OCI-LY1 (cell line): ENCODE results near the gene OR6S1.

Experiments
- H2AFZ ChIP-seq: fragments of 200-600 bp; sonication (generic), shearing (Covaris generic); 2 replicates; pipeline ENCODE4 v1.6.0; 2014; ENCODE audit warnings: antibody characterized with exemption, mild to moderate bottlenecking, low read length
- H3F3A ChIP-seq: fragments of 200-600 bp; sonication (generic), shearing (Covaris generic); 2 replicates; pipeline ENCODE4 v1.6.0; 2014; ENCODE audit warnings: mild to moderate bottlenecking, antibody characterized with exemption, low read length, moderate library complexity; ENCODE audit not compliant: insufficient read depth
- H3K27ac ChIP-seq: fragments of 200-600 bp; sonication (generic); 2 replicates; pipeline ENCODE4 v1.5.1; 2014; ENCODE audit warnings: low read length, mixed run types, mild to moderate bottlenecking, low read depth; ENCODE audit not compliant: poor library complexity, severe bottlenecking
- H3K27me3 ChIP-seq: fragments of 200-600 bp; sonication (generic); 2 replicates; pipeline ENCODE4 v1.6.0; 2014; ENCODE audit warnings: antibody characterized with exemption, mild to moderate bottlenecking, low read length, moderate library complexity; ENCODE audit not compliant: insufficient read depth
- H3K36me3 ChIP-seq: fragments of 200-600 bp; sonication (generic); 2 replicates; pipeline ENCODE4 v1.6.1; 2014; ENCODE audit warnings: mild to moderate bottlenecking, antibody characterized with exemption, low read length, moderate library complexity, mixed read lengths; ENCODE audit not compliant: insufficient read depth
- H3K4me1 ChIP-seq: fragments of 200-600 bp; sonication (generic); 2 replicates; pipeline ENCODE4 v1.5.1; 2014; ENCODE audit warnings: mild to moderate bottlenecking, low read length, moderate library complexity; ENCODE audit not compliant: insufficient read depth, severe bottlenecking
- H3K4me2 ChIP-seq: fragments of 200-600 bp; sonication (generic), shearing (Covaris generic); 2 replicates; pipeline ENCODE4 v1.6.1; 2014; ENCODE audit warnings: low read length
- H3K4me3 ChIP-seq: fragments of 200-600 bp; sonication (generic); 2 replicates; pipeline ENCODE4 v1.5.1; 2014; ENCODE audit warnings: low read length, low read depth, mild to moderate bottlenecking, mixed read lengths; ENCODE audit not compliant: poor library complexity, severe bottlenecking
- H3K79me2 ChIP-seq: fragments of 200-600 bp; shearing (Covaris generic); 2 replicates; pipeline ENCODE4 v1.6.1; 2016; ENCODE audit warnings: mixed run types, low read length, mixed read lengths; ENCODE audit not compliant: insufficient read depth
- H3K9ac ChIP-seq: fragments of 200-600 bp; sonication (generic), shearing (Covaris generic); 2 replicates; pipeline ENCODE4 v1.6.1; 2014; ENCODE audit warnings: mild to moderate bottlenecking, low read length, mixed read lengths
- H3K9me2 ChIP-seq: fragments of 200-600 bp; sonication (generic), shearing (Covaris generic); 2 replicates; pipeline ENCODE4 v1.6.1; 2014; ENCODE audit warnings: low read depth, mild to moderate bottlenecking, low read length, mixed read lengths
- H3K9me3 ChIP-seq: fragments of 200-600 bp; shearing (Covaris generic); 2 replicates; pipeline ENCODE4 v1.6.1; 2014; ENCODE audit warnings: low read length, mixed read lengths
- H4K20me1 ChIP-seq: fragments of 200-600 bp; sonication (generic), shearing (Covaris generic); 2 replicates; pipeline ENCODE4 v1.6.0; 2016; ENCODE audit warnings: mild to moderate bottlenecking, low read length; ENCODE audit not compliant: insufficient read depth
- EZH2 ChIP-seq: fragments of 200-600 bp; sonication (generic), shearing (Covaris generic); IDR thresholded peaks from 2 replicates; pipeline ENCODE4 v1.8.0; 2017; ENCODE audit warnings: borderline replicate concordance, mixed run types, mild to moderate bottlenecking, antibody characterized with exemption, low read length, moderate library complexity, mixed read lengths
- TF ChIP-seq, protein P1 (sequence below): fragments of 200-600 bp; sonication (generic), shearing (Covaris generic); IDR thresholded peaks from 2 replicates; pipeline ENCODE4 v1.5.1; 2017; ENCODE audit warnings: mild to moderate bottlenecking, antibody characterized with exemption, low read length, moderate library complexity, mixed read lengths

OR6S1 gene

DNA sequence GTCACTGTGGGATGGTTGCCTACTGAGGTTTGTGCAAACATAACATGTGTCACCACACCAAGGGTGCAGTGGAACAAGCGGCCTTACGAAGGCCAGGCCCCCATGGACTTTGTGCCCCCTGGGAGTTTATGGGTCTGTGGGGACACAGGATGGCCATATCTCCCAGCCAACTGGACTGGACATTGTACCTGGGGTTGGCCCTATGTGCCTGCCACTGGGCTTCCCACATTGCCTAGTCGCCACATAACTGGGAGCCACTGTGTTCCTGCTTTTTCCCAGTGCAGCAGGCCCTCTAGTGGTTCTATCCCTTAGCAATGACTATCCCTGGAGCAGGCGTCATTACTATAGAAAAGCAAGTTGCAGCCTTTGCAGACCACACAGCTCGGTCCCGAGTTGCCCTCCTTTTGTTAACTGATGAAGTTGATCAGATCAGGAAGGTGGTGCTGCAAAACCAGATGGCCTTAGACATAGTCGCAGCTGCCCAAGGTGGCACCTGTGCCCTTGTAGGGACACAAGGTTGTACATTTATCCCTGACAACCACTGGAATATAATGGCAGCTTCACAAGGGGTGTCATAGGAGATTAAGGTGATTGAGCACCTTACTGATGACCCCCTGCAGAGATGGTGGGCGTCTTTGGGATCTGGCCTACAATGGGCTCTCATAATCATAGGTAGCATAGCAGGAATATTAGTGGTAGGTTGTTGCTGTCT, 35.1 kb downstream of the OR6S1 start:
- Histone ChIP-seq H3K79me2 (no peaks in the 10 kb centered on the region), H2AFZ (no peak overlapping the region), H3K36me3 (no peaks in the 10 kb centered on the region)

DNA sequence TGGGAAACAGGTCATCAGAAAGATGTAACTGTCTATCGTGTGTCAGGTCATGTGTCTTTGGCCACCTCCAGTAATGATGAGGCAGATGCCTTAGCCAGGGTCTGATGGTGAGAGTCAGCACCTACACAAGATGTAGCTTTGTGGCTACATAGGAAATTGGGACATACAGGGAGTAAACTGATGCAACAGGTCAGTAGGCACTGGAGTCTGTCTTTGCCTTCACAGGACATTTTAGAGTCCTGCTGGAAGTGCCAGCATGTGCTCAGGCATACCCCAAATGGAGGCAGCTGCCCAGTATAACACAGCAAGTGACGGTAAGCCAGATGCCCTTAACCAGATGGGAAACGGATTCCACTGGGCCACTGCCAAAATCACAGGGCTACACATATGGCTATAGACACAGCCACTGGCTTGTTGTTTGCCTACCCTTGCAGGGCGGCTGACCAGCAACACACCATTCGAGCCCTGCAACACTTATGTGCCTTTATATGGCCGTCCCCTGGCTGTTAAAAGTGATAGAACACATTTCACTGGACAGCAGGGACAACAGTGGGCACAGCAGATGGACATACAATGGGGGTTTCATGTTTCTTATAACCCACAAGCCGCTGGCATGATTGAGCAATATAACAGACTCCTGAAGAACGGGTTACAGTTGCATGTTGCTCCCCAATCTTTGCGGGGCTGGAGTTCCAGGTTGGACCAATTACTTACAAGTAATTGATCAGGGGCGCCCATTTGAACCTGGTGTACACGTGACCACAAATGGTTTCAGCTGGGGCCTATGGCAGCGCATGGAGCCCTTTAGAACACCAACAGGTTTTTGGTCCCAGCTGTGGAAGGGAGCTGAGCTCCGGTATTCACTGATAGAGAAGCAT, 37.4 kb downstream of the OR6S1 start:
- H3F3A ChIP-seq: no peaks in the 10 kb centered on the region
- no peaks in the 10 kb centered on the region for H3K9me3 ChIP-seq
- no peak for TF ChIP-seq EZH2
- TF ChIP-seq, protein P1, sequence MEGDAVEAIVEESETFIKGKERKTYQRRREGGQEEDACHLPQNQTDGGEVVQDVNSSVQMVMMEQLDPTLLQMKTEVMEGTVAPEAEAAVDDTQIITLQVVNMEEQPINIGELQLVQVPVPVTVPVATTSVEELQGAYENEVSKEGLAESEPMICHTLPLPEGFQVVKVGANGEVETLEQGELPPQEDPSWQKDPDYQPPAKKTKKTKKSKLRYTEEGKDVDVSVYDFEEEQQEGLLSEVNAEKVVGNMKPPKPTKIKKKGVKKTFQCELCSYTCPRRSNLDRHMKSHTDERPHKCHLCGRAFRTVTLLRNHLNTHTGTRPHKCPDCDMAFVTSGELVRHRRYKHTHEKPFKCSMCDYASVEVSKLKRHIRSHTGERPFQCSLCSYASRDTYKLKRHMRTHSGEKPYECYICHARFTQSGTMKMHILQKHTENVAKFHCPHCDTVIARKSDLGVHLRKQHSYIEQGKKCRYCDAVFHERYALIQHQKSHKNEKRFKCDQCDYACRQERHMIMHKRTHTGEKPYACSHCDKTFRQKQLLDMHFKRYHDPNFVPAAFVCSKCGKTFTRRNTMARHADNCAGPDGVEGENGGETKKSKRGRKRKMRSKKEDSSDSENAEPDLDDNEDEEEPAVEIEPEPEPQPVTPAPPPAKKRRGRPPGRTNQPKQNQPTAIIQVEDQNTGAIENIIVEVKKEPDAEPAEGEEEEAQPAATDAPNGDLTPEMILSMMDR: no peak
- H3K27me3 ChIP-seq: no peaks in the 10 kb centered on the region; the same call in 1 of the 2 replicates
- H3K36me3 ChIP-seq: no peaks in the 10 kb centered on the region
- H2AFZ ChIP-seq: no peak overlapping the region
- no peak overlapping the region for H3K27ac ChIP-seq
- peaks cover 8% of the 10 kb centered on the region for H3K4me1 ChIP-seq
- H3K9ac ChIP-seq: no peak overlapping the region
- H3K79me2 ChIP-seq: no peaks in the 10 kb centered on the region
- H3K4me3 ChIP-seq: no peak overlapping the region
- H3K9me2 ChIP-seq: no peaks in the 10 kb centered on the region
- H4K20me1 ChIP-seq: no peaks in the 10 kb centered on the region
- H3K4me2 ChIP-seq: no peak overlapping the region

More for the DNA sequence above, 35.1 kb downstream of the OR6S1 start:
- H3K27me3 ChIP-seq: no peaks in the 10 kb centered on the region; the same call in 1 of the 2 replicates
- no peak overlapping the region for H3K27ac ChIP-seq
- no peaks in the 10 kb centered on the region for H3K9me3 ChIP-seq
- no peaks in the 10 kb centered on the region for H3K9me2 ChIP-seq
- H3K4me1 ChIP-seq: peaks cover 25% of the 10 kb centered on the region
- H3K4me2 ChIP-seq: no peak overlapping the region
- no peaks in the 10 kb centered on the region for H3F3A ChIP-seq
- TF ChIP-seq, protein P1: no peak; the same call in 1 of the 2 replicates
- TF ChIP-seq EZH2: no peak
- H4K20me1 ChIP-seq: no peaks in the 10 kb centered on the region
- no peak overlapping the region for H3K4me3 ChIP-seq
- no peak overlapping the region for H3K9ac ChIP-seq

DNA sequence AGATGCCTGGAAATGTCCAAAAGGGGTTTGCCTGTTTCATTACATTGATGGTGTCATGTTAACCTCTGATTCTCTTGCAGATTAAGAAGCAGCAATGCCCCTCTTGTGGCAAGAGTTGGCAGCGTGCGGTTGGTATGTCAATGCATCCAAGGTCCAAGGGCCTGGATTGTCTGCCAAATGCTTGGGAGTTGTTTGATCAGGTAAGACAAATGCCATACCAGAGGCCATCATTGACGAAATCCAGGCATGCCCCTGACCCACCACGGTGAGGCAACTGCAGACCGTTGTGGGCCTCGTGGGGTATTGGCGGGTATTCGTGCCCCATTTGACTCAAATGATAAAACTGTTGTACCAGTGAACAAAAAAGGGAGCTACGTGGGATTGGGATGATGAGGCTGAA, 38.9 kb downstream of the OR6S1 start:
- no peaks in the 10 kb centered on the region for H4K20me1 ChIP-seq
- H3F3A ChIP-seq: no peaks in the 10 kb centered on the region
- no peak overlapping the region for H2AFZ ChIP-seq
- no peak overlapping the region for H3K27ac ChIP-seq
- no peak overlapping the region for H3K4me2 ChIP-seq
- H3K27me3 ChIP-seq: no peaks in the 10 kb centered on the region; the same call in 1 of the 2 replicates
- H3K4me1 ChIP-seq: peaks cover under 1% of the 10 kb centered on the region
- H3K9me2 ChIP-seq: no peaks in the 10 kb centered on the region
- no peak overlapping the region for H3K9ac ChIP-seq
- no peaks in the 10 kb centered on the region for H3K36me3 ChIP-seq
- H3K9me3 ChIP-seq: no peaks in the 10 kb centered on the region
- no peak overlapping the region for H3K4me3 ChIP-seq
- H3K79me2 ChIP-seq: no peaks in the 10 kb centered on the region
- TF ChIP-seq EZH2: no peak
- TF ChIP-seq, protein P1: no peak
